ENCODE results near the gene RTP2. TPM values are rescaled to one million over a fixed set of nuclear protein-coding genes. Genes with fewer than 3 reads are reported as not detected.

RTP2 gene
- total RNA-seq, 1 donor from 2014 or later: not detected

- H3K4me3 ChIP-seq: no peak overlapping the region
- no peaks in the 10 kb centered on the region for H3K9me3 ChIP-seq
- H3K27ac ChIP-seq: no peak overlapping the region
- no peaks in the 10 kb centered on the region for H3K4me1 ChIP-seq
- peaks cover 90 to 99% of the 10 kb centered on the region in 2 donors for H3K36me3 ChIP-seq
- no peaks in the 10 kb centered on the region for H3K27me3 ChIP-seq
- no peak for TF ChIP-seq CTCF (IDR thresholded peaks at IDR 0.05)
- intact Hi-C loops (cut with DNase I): no loop called here
- peak in 1 of 2 donors; percentile 61 for DNase-seq (ENCODE audit: low spot score in 2 of 2)
Measured at GRCh38 chr3:187729598-187729997, 27.2 kb upstream of the RTP2 start.

- DNase-seq (ENCODE audit: low spot score in 2 of 2): peak in 1 of 2 donors; percentile 56
- H3K27me3 ChIP-seq: no peaks in the 10 kb centered on the region
- H3K4me3 ChIP-seq: no peak overlapping the region
- TF ChIP-seq CTCF (IDR thresholded peaks at IDR 0.05): no peak
- no peaks in the 10 kb centered on the region for H3K9me3 ChIP-seq
- H3K4me1 ChIP-seq: no peaks in the 10 kb centered on the region
- intact Hi-C loops (cut with DNase I): no loop called here
- no peak overlapping the region for H3K27ac ChIP-seq
- H3K36me3 ChIP-seq: peaks cover 92 to 99% of the 10 kb centered on the region in 2 donors
Measured at GRCh38 chr3:187728940-187729583, 26.7 kb upstream of the RTP2 start.

- Histone ChIP-seq H3K36me3 (peaks cover 93 to 99% of the 10 kb centered on the region in 2 donors), H3K4me3 (no peak overlapping the region), H3K27me3 (no peaks in the 10 kb centered on the region), H3K4me1 (no peaks in the 10 kb centered on the region), H3K27ac (no peak overlapping the region), H3K9me3 (no peaks in the 10 kb centered on the region)
- intact Hi-C loops (cut with DNase I): no loop called here
- no peak for TF ChIP-seq CTCF (IDR thresholded peaks at IDR 0.05)
- DNase-seq (ENCODE audit: low spot score in 2 of 2): peak in 1 of 2 donors; percentile 42
Measured at GRCh38 chr3:187728248-187728647, 25.9 kb upstream of the RTP2 start.

- intact Hi-C loops (cut with DNase I): no loop called here
- TF ChIP-seq CTCF (IDR thresholded peaks at IDR 0.05): no peak
- peaks cover 99 to 100% of the 10 kb centered on the region in 2 donors for H3K36me3 ChIP-seq
Measured at GRCh38 chr3:187726564-187726963, 24.2 kb upstream of the RTP2 start.

GRCh38 chr3:187725653-187726370, 23.5 kb upstream of the RTP2 start:
- TF ChIP-seq CTCF (IDR thresholded peaks at IDR 0.05): no peak
- DNase-seq (ENCODE audit: low spot score in 2 of 2): no peak
- no peaks in the 10 kb centered on the region for H3K4me1 ChIP-seq
- intact Hi-C loops (cut with DNase I): no loop called here
- no peaks in the 10 kb centered on the region for H3K27me3 ChIP-seq
- H3K9me3 ChIP-seq: no peaks in the 10 kb centered on the region
- no peak overlapping the region for H3K4me3 ChIP-seq
- peaks cover 100% of the 10 kb centered on the region in 2 donors for H3K36me3 ChIP-seq
- H3K27ac ChIP-seq: no peak overlapping the region

More at GRCh38 chr3:187726564-187726963, 24.2 kb upstream of the RTP2 start:
- Histone ChIP-seq H3K4me1 (no peaks in the 10 kb centered on the region), H3K9me3 (no peaks in the 10 kb centered on the region), H3K27me3 (no peaks in the 10 kb centered on the region), H3K27ac (no peak overlapping the region), H3K4me3 (no peak overlapping the region)
- peak in 1 of 2 donors; percentile 56 for DNase-seq (ENCODE audit: low spot score in 2 of 2)
